Measurements from ENCODE around the gene NR2F2.

Gene NR2F2

DNA sequence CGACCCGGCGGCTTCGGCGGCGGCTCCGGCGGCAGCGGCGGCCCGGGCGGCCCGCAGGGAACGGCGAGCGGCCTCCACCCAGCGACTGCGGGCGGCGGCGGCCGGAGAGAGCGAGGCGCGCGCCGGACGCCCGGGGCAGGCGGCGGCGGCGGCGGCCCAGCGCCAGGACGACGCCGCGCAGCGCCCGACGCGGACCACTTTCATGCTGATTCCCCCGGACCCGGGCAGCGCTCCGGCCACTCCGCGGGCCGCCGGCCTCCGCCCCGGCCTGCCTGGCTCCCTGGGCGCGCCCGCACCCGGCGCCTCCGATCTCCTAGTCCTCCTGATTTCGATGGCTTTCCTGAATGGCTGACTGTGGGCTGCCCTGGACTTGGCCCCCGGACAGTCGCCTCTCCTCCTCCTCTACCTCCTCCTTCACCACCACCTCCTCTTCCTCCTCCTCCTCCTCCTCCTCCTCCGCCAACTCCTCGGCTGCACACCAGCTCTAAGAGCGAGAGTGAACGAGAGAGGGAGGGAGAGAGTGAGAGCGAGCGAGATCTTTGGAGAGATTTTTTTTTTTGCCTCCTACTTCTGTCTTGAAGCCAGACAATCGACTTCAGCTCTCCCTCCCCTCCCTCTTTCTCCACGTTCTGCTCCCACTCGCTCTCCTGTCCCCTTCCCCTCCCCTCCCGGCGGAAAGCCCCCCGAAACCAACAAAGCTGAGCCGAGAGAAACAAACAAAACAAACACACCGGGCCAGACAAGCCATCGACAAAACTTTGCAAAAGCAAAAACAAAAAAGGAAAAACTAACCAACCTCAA is 844 bp downstream of the NR2F2 start:
- in situ Hi-C loops (cut with HindIII; ENCODE audit: low sequenced_read_pairs) = no loop called here

DNA sequence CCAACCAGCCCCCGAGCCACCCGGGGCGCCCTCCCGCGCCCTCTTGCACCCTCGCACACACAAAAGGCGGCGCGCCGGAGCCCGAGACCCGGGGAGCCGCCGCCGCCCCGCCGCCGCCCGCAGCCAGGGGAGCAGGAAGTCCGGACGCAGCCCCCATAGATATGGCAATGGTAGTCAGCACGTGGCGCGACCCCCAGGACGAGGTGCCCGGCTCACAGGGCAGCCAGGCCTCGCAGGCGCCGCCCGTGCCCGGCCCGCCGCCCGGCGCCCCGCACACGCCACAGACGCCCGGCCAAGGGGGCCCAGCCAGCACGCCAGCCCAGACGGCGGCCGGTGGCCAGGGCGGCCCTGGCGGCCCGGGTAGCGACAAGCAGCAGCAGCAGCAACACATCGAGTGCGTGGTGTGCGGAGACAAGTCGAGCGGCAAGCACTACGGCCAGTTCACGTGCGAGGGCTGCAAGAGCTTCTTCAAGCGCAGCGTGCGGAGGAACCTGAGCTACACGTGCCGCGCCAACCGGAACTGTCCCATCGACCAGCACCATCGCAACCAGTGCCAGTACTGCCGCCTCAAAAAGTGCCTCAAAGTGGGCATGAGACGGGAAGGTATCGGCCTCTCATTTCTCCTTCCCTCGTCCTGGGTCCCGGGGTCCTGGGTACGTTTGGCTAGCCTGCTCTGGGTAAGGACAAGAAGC is 1.6 kb downstream of the NR2F2 start:
- in situ Hi-C loops (cut with HindIII; ENCODE audit: low sequenced_read_pairs) = no loop called here

- in situ Hi-C loops (cut with HindIII; ENCODE audit: low sequenced_read_pairs) = no loop called here
Measured at GRCh38 chr15:96332637-96333121, 2.2 kb downstream of the NR2F2 start.

- in situ Hi-C loops (cut with HindIII; ENCODE audit: low sequenced_read_pairs) = no loop called here
Measured at GRCh38 chr15:96333131-96334016, 2.9 kb downstream of the NR2F2 start.

- in situ Hi-C loops (cut with HindIII; ENCODE audit: low sequenced_read_pairs) = no loop called here
Measured at GRCh38 chr15:96334017-96334704, 3.7 kb downstream of the NR2F2 start.

GRCh38 chr15:96334705-96335410 is 4.4 kb downstream of the NR2F2 start:
- in situ Hi-C loops (cut with HindIII; ENCODE audit: low sequenced_read_pairs) = loop anchor here (5.0 kb wide), 1 partner anchor 73 kb away; no protein-coding TSS in a partner anchor

- in situ Hi-C loops (cut with HindIII; ENCODE audit: low sequenced_read_pairs) = loop anchor here (5.0 kb wide), 1 partner anchor 73 kb away; no protein-coding TSS in a partner anchor
Measured at GRCh38 chr15:96335411-96336024, 5.0 kb downstream of the NR2F2 start.

DNA sequence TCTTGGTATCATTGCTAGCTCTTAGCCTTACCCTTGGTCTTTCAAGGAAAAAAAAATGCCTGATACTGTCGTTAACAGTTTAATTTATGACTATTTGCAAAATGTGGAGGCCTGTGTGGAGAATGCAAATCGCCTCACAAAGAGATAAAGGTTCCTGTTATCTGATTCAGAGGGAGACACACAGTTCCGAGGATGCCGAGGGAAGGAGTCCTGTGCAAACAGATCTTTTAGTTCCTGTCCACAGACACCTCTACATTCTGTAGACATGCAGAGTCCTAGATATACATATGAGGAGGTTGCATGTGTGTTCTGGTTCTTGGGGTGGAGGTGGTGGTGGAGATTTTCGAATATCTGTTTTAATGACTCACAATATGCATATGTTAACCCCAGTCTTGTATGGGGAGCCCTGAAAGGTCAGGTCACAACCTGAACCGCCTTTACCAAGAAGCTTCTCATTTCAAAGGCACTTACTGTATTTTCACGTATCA is 5.7 kb downstream of the NR2F2 start:
- in situ Hi-C loops (cut with HindIII; ENCODE audit: low sequenced_read_pairs) = loop anchor here (5.0 kb wide), 1 partner anchor 74 kb away; no protein-coding TSS in a partner anchor

GRCh38 chr15:96336596-96337364 is 6.3 kb downstream of the NR2F2 start:
- in situ Hi-C loops (cut with HindIII; ENCODE audit: low sequenced_read_pairs) = loop anchor here (5.0 kb wide), 1 partner anchor 74 kb away; no protein-coding TSS in a partner anchor

- in situ Hi-C loops (cut with HindIII; ENCODE audit: low sequenced_read_pairs) = loop anchor here (5.0 kb wide), 1 partner anchor 75 kb away; no protein-coding TSS in a partner anchor
Measured at GRCh38 chr15:96337365-96338023, 7.0 kb downstream of the NR2F2 start.

- in situ Hi-C loops (cut with HindIII; ENCODE audit: low sequenced_read_pairs) = loop anchor here (5.0 kb wide), 1 partner anchor 76 kb away; no protein-coding TSS in a partner anchor
Measured at GRCh38 chr15:96338074-96338765, 7.7 kb downstream of the NR2F2 start.

GRCh38 chr15:96338766-96339618 is 8.5 kb downstream of the NR2F2 start:
- in situ Hi-C loops (cut with HindIII; ENCODE audit: low sequenced_read_pairs) = loop anchor here (5.0 kb wide), 1 partner anchor 77 kb away; no protein-coding TSS in a partner anchor

- in situ Hi-C loops (cut with HindIII; ENCODE audit: low sequenced_read_pairs) = loop anchor here (5.0 kb wide), 1 partner anchor 77 kb away; no protein-coding TSS in a partner anchor
Measured at GRCh38 chr15:96339619-96340347, 9.3 kb downstream of the NR2F2 start.

DNA sequence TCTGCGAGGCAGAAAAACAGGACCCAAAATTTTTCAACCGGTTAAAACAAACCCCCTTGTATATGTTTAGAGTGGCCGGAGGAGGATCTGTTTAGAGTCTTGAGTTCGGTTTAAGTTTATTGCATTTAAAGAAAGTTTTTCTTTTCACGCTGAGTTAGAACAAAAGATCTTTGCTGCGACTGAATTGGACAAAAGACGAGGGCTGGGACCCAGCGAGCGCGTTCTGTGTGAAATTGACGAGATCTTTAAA is 9.8 kb downstream of the NR2F2 start:
- in situ Hi-C loops (cut with HindIII; ENCODE audit: low sequenced_read_pairs) = no loop called here
